OCI-LY3 (cell line): ENCODE results near the gene ATF4.
A peak's percentile ranks its signal among the peaks of the same experiment; 100 is the strongest.

Source experiments
- H2AFZ ChIP-seq: fragments of 200-600, 300-600 bp; shearing (Covaris generic); 2 replicates; pipeline ENCODE4 v1.6.0; 2014; ENCODE audit warnings: antibody characterized with exemption, low read depth, low read length
- H3K27ac ChIP-seq: fragments of 200-600, 300-600 bp; sonication (generic); 2 replicates; pipeline ENCODE4 v1.5.1; 2014; ENCODE audit warnings: mild to moderate bottlenecking, low read length, moderate library complexity, mixed read lengths
- H3K27me3 ChIP-seq: fragments of 200-600, 300-600 bp; sonication (generic); 2 replicates; pipeline ENCODE4 v1.6.1; 2014; ENCODE audit warnings: low read depth, low read length, mixed read lengths
- H3K36me3 ChIP-seq: fragments of 200-600, 300-600 bp; sonication (generic); replicated peaks from 2 replicates; pipeline ENCODE3; 2014; ENCODE audit warnings: low read depth, low read length, mixed read lengths
- H3K4me1 ChIP-seq: fragments of 300-600, 200-600 bp; sonication (generic); 2 replicates; pipeline ENCODE4 v1.6.1; 2014; ENCODE audit warnings: low read length, mixed read lengths
- H3K4me2 ChIP-seq: fragments of 200-600, 300-600 bp; sonication (generic); 2 replicates; pipeline ENCODE4 v1.6.1; 2014; ENCODE audit warnings: low read length, mixed read lengths
- H3K4me3 ChIP-seq: fragments of 300-600, 200-600 bp; sonication (generic); 2 replicates; pipeline ENCODE4 v1.5.1; 2014; ENCODE audit warnings: antibody characterized with exemption, mild to moderate bottlenecking, low read length, moderate library complexity
- H3K79me2 ChIP-seq: fragments of 300-600, 200-600 bp; shearing (Covaris generic); 2 replicates; pipeline ENCODE4 v1.6.1; 2014; ENCODE audit warnings: mild to moderate bottlenecking, low read length, mixed read lengths
- H3K9ac ChIP-seq: fragments of 300-600, 200-600 bp; shearing (Covaris generic); 2 replicates; pipeline ENCODE4 v1.6.0; 2014; ENCODE audit warnings: mild to moderate bottlenecking, low read length, moderate library complexity
- H3K9me3 ChIP-seq: fragments of 200-600, 300-600 bp; shearing (Covaris generic); 2 replicates; pipeline ENCODE4 v1.6.1; 2014; ENCODE audit warnings: low read length, mixed read lengths; ENCODE audit not compliant: insufficient read depth
- H4K20me1 ChIP-seq: fragments of 200-600, 300-600 bp; sonication (generic); 2 replicates; pipeline ENCODE4 v1.6.1; 2016; ENCODE audit warnings: low read length, mixed read lengths; ENCODE audit not compliant: insufficient read depth
- CTCF ChIP-seq: fragments of 200-600, 300-600 bp; sonication (generic); IDR thresholded peaks from 2 replicates; pipeline ENCODE4 v1.5.1; 2014; ENCODE audit warnings: antibody characterized with exemption, low read length, low read depth
- EZH2phosphoT487 ChIP-seq: fragments of 200-600 bp; shearing (Covaris generic); IDR thresholded peaks from 2 replicates; pipeline ENCODE4 v1.6.1; 2018; ENCODE audit warnings: antibody characterized with exemption, mixed run types, low read depth

Gene ATF4

GRCh38 chr22:39492186-39492585, 28.2 kb upstream of the ATF4 start:
- Histone ChIP-seq H3K79me2 (peaks cover 33% of the 10 kb centered on the region), H3K27ac (no peak overlapping the region)
- TF ChIP-seq EZH2phosphoT487, result no peak
- TF ChIP-seq CTCF, result no peak

GRCh38 chr22:39493759-39494158, 26.6 kb upstream of the ATF4 start:
- Histone ChIP-seq H3K79me2 (peaks cover 20% of the 10 kb centered on the region), H2AFZ (no peak overlapping the region), H4K20me1 (peaks cover 40% of the 10 kb centered on the region), H3K9ac (no peak overlapping the region), H3K27ac (no peak overlapping the region), H3K27me3 (no peaks in the 10 kb centered on the region), H3K4me3 (no peak overlapping the region), H3K4me1 (peaks cover 22% of the 10 kb centered on the region), H3K4me2 (no peak overlapping the region), H3K9me3 (no peaks in the 10 kb centered on the region), H3K36me3 (peaks cover 21% of the 10 kb centered on the region)
- no peak for TF ChIP-seq EZH2phosphoT487
- TF ChIP-seq CTCF, result no peak

More at GRCh38 chr22:39492186-39492585, 28.2 kb upstream of the ATF4 start:
- H4K20me1 ChIP-seq, result peaks cover 52% of the 10 kb centered on the region
- H3K9ac ChIP-seq, result no peak overlapping the region
- peaks cover 22% of the 10 kb centered on the region for H3K4me1 ChIP-seq
- H2AFZ ChIP-seq, result no peak overlapping the region
- no peak overlapping the region for H3K4me3 ChIP-seq
- H3K4me2 ChIP-seq, result no peak overlapping the region
- no peaks in the 10 kb centered on the region for H3K9me3 ChIP-seq
- no peaks in the 10 kb centered on the region for H3K27me3 ChIP-seq
- peaks cover 36% of the 10 kb centered on the region for H3K36me3 ChIP-seq

GRCh38 chr22:39494471-39495120, 25.8 kb upstream of the ATF4 start:
- Histone ChIP-seq H3K4me1 (peaks cover 19% of the 10 kb centered on the region), H3K9me3 (no peaks in the 10 kb centered on the region), H3K9ac (no peak overlapping the region), H3K27me3 (no peaks in the 10 kb centered on the region), H3K4me3 (no peak overlapping the region), H3K36me3 (peaks cover 14% of the 10 kb centered on the region), H2AFZ (no peak overlapping the region), H3K79me2 (peaks cover 11% of the 10 kb centered on the region), H4K20me1 (peaks cover 32% of the 10 kb centered on the region), H3K4me2 (no peak overlapping the region), H3K27ac (no peak overlapping the region)
- TF ChIP-seq CTCF (no peak), EZH2phosphoT487 (no peak)

GRCh38 chr22:39496131-39496838, 24.1 kb upstream of the ATF4 start:
- Histone ChIP-seq H3K9ac (no peak overlapping the region), H3K4me3 (no peak overlapping the region), H3K9me3 (no peaks in the 10 kb centered on the region), H3K79me2 (no peaks in the 10 kb centered on the region; the same call in 1 of the 2 replicates), H3K27ac (no peak overlapping the region), H3K4me2 (no peak overlapping the region), H3K27me3 (no peaks in the 10 kb centered on the region), H4K20me1 (peaks cover 15% of the 10 kb centered on the region; the same call in 1 of the 2 replicates), H3K4me1 (peaks cover 11% of the 10 kb centered on the region), H2AFZ (no peak overlapping the region), H3K36me3 (no peaks in the 10 kb centered on the region)
- TF ChIP-seq CTCF, result peak; percentile 75
- no peak for TF ChIP-seq EZH2phosphoT487
